GM21367 (cell line): Measurements from ENCODE around the gene YDJC.
"Not testable (repeated sequence)": the region's sequence is repeated elsewhere in the genome, so short reads cannot be mapped to it uniquely, and the experiment has no call there.

Experiments
- ATAC-seq: cut with Tn5 transposase; IDR thresholded peaks from one replicate; pipeline ENCODE4 v1.9.1; 2021; ENCODE audit not compliant: unreplicated experiment

The YDJC gene

DNA sequence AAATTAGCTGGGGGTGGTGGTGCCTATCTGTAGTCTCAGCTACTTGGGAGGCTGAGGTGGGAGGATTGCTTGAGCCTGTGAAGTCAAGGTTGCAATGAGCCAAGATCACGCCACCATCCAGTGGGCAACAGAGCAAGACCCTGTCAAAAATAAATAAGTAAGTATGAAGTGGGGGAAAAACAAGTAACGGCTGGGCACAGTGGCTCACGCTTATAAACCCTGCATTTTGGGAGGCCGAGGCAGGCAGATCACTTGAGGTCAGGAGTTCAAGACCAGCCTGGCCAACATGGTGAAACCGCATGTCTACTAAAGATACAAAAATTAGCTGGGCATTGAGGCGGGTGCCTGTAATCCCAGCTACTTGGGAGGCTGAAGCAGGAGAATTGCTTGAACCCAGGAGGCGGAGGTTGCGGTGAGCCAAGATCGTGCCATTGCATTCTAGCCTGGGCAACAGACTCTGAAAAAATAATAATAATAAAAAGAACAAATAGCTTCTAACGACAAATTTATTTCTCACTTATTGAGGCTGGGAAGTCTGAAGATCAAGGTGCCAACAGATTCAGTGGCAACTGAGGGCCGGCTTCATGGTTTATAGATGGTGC lies 20.2 kb downstream of the YDJC start:
- ATAC-seq = not testable (repeated sequence)

DNA sequence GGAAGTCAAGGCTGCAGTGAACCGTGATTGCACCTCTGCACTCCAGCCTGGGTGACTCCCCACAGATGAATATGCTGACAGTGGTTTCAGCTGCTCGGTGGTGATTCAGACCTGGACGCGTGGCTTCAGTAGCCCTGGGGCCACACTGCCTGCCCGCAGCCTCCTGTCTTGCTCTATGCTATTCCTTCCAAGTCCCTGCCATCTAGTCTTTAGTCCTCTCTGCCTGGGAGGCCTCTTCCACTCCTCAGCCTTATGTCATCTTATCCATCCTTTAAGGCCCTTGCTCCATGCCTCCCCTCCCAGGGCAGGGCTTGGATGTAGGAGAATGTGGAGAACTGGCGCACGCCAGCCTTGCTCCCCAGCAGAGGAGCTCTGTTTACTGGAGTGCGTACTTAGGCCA lies 23.0 kb downstream of the YDJC start:
- no peak for ATAC-seq

DNA sequence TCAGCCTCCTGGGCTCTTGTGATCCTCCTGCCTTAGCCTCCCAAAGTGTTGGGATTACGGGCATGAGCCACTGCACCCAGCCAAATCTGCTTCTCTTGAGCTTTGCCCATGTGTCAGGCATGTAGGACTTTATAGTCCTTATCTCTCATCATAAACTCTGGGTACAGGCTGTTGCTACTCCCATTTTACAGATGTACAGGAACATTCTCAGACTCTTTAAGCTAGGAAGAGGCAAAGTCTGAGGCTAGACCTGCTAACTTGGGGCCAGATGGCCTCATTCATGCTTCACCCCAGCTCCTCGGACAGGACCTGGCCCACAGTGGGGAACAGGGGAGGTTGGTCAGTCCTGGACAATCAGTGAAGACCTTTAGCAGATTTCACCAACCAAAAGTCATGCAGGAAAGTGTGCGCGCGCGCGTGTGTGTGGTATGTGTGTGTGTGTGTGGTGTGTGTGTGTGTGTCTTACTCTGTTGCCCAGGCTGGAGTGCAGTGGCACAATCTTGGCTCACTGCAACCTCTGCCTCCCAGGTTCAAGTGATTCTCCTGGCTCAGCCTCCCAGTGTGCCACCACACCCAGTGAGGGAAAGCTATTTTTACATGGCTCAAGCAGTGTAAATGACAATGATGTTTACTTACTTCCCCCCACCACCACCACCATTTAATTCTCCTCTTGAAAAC lies 23.8 kb downstream of the YDJC start:
- no peak for ATAC-seq

DNA sequence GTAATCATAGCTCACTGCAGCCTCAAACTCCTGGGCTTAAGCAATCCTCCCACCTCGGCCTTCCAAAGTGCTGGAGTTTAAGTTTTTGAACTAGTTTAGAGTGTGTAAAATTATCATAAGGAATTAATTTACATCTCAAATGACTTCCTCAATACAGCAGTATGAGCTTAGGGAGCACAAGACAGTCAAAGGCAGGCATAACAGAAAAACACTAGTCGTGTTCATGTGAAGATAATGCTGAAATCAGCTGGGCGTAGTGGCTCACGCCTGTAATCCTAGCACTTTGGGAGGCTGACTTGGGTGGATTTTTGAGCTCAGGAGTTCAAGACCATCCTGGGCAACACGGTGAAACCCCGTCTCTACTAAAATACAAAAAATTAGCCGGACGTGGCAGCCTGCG lies 25.8 kb downstream of the YDJC start:
- ATAC-seq = no peak

DNA sequence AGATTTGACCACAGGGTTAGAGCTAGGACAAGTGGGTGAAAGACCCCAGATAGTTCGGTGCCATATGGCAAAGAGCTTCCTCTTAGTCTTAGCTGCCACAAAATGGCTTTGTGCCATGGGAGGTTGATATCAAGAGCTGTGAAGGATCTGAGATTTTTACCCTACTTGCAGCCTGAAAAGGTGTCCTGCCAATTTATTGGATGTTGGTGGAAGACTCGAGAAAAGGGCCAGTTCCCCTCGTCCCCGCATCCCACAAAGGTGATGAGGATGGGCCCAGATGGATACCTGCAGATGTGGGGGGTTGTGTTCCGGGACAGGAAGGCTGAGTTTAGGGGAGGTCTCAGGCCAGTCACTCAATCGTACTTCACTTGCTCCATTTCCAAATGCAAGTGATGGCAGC lies 27.2 kb downstream of the YDJC start:
- ATAC-seq = no peak

DNA sequence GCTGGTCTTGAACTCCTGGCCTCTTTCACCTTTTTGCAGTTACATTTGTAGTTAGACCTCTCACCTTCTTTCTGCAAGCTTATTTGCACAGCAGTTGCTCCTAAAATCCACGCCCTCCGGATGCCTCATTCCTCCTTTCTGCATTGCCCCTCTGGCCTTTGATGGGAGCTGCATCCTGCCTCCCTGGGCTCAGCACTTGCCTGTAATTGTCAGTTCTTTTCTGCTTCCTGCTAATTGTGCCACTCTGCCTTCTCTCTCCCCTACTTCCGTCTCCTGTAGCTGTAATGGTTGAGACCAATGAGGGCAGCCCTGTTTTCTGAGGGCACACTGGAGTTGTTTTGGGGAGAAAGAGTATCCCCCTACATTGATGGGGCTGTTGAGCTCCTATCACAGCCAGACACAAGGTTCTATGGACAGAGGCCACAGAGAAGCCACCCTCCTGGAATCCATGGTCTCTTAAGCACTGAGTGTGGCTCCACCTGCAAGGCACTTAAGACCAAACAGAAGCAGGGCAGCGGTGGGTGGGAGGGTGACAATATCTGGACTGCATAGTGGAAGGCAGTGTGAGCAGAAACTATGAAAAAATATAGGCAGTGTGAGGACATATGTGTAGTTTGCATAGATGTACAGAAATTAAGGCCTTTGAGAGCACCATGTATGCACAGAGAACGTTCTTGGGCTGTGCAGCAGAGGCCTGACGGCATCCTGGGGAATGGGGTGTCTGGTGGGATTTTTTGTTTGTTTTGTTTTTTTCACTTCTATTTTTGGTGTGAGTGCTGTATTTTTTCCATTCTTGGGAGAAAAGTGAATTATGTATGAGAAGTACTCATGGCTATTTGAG lies 30.5 kb downstream of the YDJC start:
- no peak for ATAC-seq

DNA sequence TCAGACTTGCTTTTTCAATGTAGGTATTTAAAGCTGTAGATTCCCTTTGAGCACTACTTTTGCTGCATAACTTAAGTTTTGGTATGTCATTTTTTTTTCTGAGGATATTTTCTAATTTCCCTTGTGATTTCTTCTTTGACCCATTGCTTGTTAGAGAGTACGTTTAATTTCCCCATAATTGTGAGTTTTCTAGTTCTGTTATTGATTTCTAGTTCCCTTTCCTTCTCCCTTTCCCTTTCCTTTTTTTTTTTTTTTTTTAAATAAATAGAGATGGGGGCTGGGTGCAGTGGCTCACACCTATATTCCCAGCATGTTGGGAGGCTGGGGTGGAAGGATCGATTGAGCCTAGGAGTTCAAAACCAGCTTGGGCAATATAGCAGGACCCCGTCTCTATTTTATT lies 31.5 kb downstream of the YDJC start:
- no peak for ATAC-seq

DNA sequence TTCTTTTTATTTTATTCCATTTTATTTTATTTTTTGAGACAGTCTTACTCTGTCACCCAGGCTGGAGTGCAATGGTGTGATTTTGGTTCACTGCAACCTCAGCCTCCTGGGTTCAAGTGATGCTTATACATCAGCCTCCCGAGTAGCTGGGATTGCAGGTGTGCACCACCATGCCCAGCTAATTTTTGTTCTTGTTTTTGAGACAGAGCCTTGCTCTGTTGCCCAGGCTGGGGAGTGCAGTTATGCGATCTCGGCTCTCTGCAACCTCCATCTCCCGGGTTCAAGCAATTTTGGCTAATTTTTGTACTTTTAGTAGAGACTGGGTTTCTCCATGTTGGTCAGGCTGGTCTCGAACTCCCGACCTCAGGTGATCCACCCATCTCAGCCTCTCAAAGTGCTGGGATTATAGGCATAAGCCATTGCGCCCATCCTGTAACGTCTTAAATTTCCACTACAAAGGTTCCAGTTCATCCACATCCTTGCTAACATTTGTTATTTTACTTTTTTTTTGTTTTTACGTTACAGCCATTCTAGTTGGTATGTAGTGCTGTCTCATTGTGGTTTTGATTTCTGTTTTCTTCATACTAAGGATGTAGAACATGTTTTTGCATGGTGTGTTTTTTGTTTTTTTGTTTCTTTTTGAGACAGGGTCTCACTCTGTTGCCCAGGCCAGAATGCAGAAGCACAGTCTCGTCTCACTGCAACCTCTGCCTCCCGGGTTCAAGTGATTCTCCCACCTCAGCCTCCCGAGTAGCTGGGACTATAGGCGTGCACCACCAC lies 33.3 kb downstream of the YDJC start:
- not testable (repeated sequence) for ATAC-seq

DNA sequence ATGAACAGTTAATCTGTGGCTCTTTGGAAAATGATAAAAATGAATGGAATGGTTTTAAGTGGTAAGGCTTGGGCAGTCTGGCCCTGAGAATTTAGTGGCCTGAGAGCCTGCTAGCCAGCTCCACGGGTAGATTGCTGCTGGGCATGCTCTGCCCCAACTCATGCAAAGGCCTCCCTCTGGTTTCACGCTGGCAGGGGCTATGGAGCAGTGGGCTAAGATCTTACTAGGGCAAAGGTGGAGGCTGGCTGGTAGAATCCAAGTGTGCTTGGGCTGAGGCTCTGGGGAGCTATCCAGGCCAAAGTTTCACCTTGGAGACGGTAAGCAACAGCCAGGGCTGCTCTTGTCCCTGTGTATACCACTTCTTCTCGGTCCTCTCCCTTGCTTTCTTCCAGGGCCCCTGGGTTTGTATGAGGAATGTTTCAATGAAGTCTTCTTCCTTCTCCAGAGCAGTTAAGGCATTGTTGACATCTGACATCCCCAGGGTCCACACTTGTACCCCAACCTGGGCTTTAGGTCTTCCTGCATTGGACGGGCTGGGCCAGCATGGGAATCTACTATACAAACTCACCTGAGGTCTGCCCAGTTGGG lies 34.9 kb downstream of the YDJC start:
- no peak for ATAC-seq

DNA sequence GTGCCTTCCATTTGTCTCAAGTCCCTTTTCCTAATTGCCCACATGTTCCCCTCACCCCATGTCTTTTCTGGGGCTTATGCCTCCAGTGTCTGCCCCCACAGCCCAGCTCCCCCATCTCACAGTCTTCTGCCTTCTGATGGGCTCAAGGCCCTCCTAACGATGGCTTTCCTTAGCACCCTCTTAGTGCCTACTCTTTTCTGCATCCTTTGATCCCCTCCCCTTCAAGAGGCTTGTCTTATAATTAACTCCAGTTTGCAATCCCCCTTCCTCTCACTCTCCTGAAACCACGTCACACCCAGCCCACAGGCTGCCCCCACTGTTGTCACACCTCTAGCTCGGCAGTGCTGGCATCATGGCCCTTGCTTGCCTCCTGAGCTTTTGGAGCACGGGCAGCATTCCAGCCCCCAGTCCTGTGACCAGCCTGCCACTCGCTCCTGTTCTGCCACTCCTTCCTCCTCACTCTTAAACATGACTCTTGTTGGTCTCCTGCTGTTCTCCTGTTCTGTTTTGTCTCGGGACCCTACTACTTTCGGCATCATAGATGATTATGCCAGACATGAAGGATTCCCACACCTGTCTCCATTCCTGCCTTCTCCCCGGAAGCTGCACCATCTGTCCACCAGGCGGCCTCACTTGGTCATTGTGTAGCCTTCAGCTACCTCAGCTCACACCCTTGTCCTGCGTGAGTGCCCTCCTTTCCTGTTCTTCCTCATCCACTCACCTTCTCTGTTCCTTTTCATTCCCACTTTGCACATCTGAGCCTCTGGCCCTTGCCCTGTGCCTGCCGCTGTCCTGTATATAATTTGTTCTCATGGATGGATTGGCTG lies 36.2 kb downstream of the YDJC start:
- no peak for ATAC-seq

DNA sequence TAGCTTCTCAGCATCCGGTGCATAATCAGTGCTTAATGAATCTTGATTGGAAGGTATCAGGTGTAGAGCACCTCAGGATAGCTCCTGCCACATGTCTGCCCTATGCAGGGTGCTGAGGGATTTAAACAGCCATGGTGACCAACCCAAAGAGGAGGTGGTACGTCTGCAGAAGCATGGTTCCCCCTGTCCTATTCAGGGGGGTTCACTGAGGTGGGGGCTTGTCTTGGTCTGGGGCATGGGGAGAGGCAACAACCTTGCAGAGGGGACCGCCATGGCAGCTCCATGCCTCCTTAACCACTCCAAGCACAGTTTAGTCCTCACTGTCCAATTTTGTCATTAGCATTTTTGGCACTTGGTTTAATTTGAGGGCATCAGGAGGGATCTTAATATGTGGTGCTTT lies 37.4 kb downstream of the YDJC start:
- no peak for ATAC-seq

DNA sequence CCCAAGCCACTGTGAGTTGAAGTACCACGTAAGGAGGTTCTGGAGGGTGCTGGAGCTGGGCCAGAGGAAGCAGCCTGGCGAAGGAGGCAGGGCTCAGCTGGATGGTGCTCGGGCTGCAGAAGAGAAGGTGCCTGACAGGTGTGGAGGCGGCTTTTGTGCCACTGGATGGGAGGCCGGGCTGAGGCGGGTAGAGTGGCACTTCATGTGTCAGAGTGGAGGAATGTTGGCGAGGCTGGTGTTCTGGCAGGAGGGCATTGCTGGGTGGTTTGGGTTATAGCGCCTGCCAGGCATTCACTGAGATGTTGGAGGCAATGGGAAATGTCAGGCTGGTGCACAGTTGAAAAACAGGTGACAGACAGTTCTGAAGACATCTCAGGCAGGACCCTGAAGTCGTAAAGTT lies 38.1 kb downstream of the YDJC start:
- ATAC-seq = no peak

DNA sequence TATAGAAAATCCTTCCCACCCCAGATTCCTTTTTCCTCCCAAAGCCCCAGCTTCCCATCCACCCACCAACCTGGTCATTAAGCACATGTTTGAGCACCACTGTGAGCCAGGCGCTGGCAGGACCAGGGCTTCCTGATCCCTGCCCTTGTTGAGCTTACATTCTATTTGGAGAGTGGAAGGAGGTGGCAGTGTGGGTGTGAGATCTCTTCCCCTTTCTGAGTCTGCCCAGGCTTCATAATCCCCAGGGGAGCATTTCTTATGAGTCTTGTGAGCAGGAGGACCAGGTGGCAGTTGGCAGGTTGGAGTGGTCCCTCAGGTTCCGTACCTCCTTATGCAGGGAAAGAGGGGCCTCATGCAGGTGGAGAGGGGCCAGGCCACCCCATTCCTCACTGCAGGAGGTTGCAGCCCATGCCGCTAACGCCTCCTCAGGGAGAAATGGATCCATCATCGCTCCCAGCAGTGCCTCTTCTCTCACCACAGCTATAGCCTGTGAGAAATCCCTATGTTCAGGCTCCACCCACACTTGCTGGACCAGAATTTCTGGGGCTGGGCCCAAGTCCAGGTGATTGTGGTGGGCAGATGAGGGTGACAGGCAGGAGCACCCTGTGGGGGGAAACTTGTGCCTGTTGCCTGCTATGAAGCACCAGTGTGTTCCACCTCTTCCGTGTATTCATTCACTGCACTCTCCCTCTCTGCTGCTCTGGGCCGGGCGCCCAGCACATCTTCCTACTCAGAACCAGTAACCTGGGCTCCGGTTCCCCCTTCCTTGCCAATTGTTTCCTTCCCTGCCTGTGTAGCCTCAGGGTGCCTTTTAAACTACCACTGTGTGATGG lies 38.8 kb downstream of the YDJC start:
- ATAC-seq = no peak

DNA sequence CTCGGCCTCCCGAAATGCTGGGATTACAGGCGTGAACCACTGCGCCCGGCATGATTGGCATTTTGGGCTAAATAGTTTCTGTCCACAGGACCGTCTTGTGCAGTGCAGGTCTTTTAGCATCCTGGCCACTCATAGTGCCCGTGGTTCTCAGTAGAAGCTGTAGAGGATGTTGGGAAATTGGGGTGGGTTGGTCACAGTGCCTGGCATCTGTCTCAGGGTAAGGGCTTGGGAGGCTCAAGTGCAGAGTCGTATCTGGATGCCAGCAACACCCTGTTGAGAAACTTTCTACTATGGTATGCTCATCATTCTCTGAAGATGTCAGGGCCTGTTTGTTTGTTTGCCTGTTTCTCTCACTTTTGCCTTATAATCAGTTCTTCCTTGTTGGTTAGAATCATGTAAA lies 40.4 kb downstream of the YDJC start:
- no peak for ATAC-seq

DNA sequence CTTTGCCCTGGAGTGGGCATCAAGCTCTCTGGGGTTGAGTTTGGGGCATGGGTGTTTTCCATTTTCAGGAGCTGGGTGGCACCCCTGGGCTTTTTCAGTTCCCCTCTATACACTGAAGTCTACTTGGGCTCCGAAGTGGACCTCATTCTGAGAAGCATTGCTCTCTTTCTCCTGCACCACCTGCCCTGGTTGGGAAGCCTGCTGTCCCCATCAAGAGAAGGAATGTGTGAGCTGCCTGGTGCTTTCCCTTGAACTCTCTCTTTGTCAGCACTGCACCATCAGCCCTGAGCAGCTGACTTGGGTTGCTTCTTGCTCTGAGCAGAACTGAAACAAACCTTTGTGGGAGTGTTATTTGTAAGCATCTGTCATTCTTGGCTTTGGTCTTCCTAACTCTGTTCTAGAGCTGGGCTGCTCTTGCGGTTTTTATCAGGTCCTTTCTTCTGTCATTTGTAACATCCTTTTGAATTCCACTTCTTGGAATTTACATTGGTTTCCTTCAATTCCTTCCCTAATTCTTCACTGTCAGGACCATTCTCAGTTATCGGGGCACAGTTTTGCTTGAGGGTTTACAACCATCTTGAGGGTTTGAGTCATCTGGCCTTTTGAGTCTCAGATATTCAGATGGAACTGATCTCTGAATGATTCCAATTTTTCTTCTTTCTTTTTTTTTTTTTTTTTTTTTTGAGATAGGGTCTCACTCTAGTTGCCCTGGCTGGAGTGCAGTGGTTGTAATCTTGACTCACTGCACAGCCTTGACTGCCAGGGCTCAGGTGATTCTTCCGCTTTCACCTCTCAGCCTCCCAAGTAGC lies 41.8 kb downstream of the YDJC start:
- ATAC-seq = peak; percentile 69

DNA sequence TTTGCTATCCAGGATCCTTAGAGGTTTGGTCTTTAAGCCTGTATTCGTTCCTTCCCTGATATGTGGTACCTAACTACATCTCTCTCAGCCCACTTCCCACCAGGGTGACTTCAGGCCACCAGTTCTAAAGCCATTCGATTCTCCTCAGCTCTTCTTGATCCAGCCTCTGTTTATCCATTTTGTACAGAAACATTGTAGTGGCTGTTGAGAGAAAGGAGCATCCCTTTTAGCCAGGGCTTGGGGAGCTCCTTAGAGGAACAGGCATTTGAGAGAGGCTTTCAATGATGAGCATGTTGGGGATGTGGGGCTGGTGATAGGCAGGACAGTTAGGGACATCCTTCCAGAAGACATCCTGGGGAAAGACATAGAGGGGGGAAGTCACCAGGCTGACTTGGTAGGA lies 44.4 kb downstream of the YDJC start:
- ATAC-seq = no peak

DNA sequence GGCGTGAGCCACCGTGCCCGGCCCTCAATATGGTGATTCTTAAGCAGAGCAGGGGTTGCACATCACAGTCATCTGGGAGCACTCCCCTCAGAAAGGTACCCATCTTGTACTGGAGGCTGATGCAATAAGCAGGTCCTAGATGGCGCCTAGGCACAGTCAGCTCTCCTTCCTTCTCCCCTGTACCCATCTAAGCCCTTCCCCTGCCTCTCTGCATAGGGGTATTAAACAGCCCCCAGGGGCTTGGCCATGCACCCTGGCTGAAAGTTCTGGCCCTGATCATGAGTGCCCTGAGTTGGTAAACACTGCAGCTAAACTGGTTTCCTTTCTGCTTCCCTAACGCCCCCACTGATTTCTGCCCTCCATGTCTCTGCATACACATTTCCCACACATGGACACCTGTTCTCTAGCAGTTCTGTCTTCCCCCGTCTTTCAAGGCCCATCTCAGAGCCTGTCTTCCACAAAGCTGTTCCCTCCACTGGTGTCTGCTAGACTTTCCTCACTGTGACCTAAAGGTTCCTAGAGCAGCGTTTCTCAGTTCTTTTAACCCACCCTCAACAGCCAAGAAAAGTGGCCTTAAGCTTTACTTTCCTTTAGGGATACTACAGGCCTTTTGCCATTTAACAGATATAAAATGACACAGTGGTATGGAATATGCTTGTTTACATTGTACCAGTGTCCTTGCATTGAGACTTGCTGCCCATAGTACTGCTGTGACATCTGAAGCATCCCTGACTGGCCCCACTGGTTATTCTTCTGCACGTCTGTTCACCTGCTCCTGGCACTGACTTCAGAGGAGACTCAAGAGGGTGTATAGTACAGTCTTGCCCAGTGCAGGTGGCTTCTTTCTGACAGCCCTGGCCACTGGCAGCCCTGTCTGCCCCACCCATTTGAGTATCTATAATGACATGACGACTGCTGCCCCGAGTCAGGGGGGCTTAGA lies 46.8 kb downstream of the YDJC start:
- no peak for ATAC-seq
